Thoracic aorta (tissue), 2 donors: ENCODE data around the gene B4GALT2. TPM values are rescaled to one million over a fixed set of nuclear protein-coding genes. Genes with fewer than 3 reads are reported as not detected.

Source experiments
- ATAC-seq: fragments of 150-250 bp; one replicate; pipeline ENCODE4 v1.8.0; 2017; ENCODE audit warnings: low read depth; ENCODE audit not compliant: insufficient number of reproducible peaks, low FRiP score
- DNase-seq: peaks from one replicate; pipeline ENCODE4 v3.0.0-alpha.2; 2020; ENCODE audit warnings: low spot score
- H3K27ac ChIP-seq, 2 donors: fragments of 200-600 bp; sonication (generic); 1 replicate in 1 of 2; 2 replicates in 1 of 2; pipeline ENCODE4 v1.5.1; 2016; ENCODE audit warnings: mild to moderate bottlenecking in 2 of 2, moderate library complexity in 2 of 2
- H3K27me3 ChIP-seq: fragments of 200-600 bp; sonication (generic); replicated peaks from 2 replicates; pipeline ENCODE4 v1.6.0; 2016; ENCODE audit warnings: mild to moderate bottlenecking; ENCODE audit not compliant: insufficient read depth
- H3K36me3 ChIP-seq: fragments of 200-600 bp; sonication (generic); one replicate; pipeline ENCODE4 v1.5.1; 2016
- H3K4me1 ChIP-seq, 2 donors: fragments of 200-600 bp; sonication (generic); 1 replicate in 1 of 2; 2 replicates in 1 of 2; pipeline versions ENCODE4 v1.5.1 to v1.6.0; 2016; ENCODE audit warnings: low read depth in 2 of 2, mild to moderate bottlenecking in 1 of 2; ENCODE audit not compliant: control insufficient read depth in 1 of 2
- H3K4me3 ChIP-seq: fragments of 200-600 bp; sonication (generic); 2 replicates; pipeline ENCODE4 v1.5.1; 2016; ENCODE audit warnings: mild to moderate bottlenecking
- H3K9me3 ChIP-seq: fragments of 200-600 bp; sonication (generic); 2 replicates; pipeline ENCODE4 v1.5.1; 2016
- CTCF ChIP-seq: fragments of 200-600 bp; sonication (generic); IDR thresholded peaks from one replicate; pipeline ENCODE4 v1.5.1; 2019; ENCODE audit warnings: antibody characterized with exemption
- total RNA-seq, 2 donors: library from RNA; depleted of rRNA; stranded (reverse); fragments of >200 nt; gene quantifications; one replicate each; pipeline versions ENCODE4 v1.1.0 to v1.2.3, GENCODE V29; 2016

B4GALT2 gene
- total RNA-seq, 2 donors from 2014 or later: 34.8 to 51.6 TPM

- Histone ChIP-seq H3K27ac (no peak overlapping the region), H3K9me3 (no peaks in the 10 kb centered on the region), H3K4me3 (no peak overlapping the region), H3K4me1 (peaks cover 5 to 18% of the 10 kb centered on the region in 2 donors), H3K27me3 (no peaks in the 10 kb centered on the region), H3K36me3 (peaks cover 13% of the 10 kb centered on the region)
- no peak for DNase-seq
- no peak for ATAC-seq
- TF ChIP-seq CTCF: no peak
Observed at GRCh38 chr1:44000122-44000665, 21.2 kb downstream of the B4GALT2 start.

GRCh38 chr1:44002165-44002564 is 23.2 kb downstream of the B4GALT2 start:
- H3K27me3 ChIP-seq: no peaks in the 10 kb centered on the region
- no peak for ATAC-seq
- TF ChIP-seq CTCF: no peak
- no peaks in the 10 kb centered on the region for H3K9me3 ChIP-seq
- peaks cover 0 to 9% of the 10 kb centered on the region in 2 donors for H3K4me1 ChIP-seq
- DNase-seq: no peak
- no peak overlapping the region for H3K4me3 ChIP-seq
- H3K27ac ChIP-seq: no peak overlapping the region
- peaks cover 13% of the 10 kb centered on the region for H3K36me3 ChIP-seq

- Histone ChIP-seq H3K27me3 (no peaks in the 10 kb centered on the region), H3K4me3 (no peak overlapping the region), H3K36me3 (peaks cover 13% of the 10 kb centered on the region), H3K4me1 (peaks cover 0 to 4% of the 10 kb centered on the region in 2 donors), H3K27ac (no peak overlapping the region), H3K9me3 (no peaks in the 10 kb centered on the region)
- ATAC-seq (no peak), DNase-seq (no peak)
- TF ChIP-seq CTCF: peak; percentile 12
Observed at GRCh38 chr1:44002606-44003157, 23.7 kb downstream of the B4GALT2 start.

GRCh38 chr1:44008259-44008658 is 29.2 kb downstream of the B4GALT2 start:
- Histone ChIP-seq H3K9me3 (no peaks in the 10 kb centered on the region), H3K4me1 (peaks cover 0 to 21% of the 10 kb centered on the region in 2 donors), H3K4me3 (no peak overlapping the region), H3K36me3 (no peaks in the 10 kb centered on the region), H3K27me3 (no peaks in the 10 kb centered on the region), H3K27ac (no peak overlapping the region)
- TF ChIP-seq CTCF: no peak
- DNase-seq (no peak), ATAC-seq (no peak)

- TF ChIP-seq CTCF: no peak
- peaks cover 24 to 46% of the 10 kb centered on the region in 2 donors for H3K4me1 ChIP-seq
- H3K36me3 ChIP-seq: no peaks in the 10 kb centered on the region
- no peak overlapping the region for H3K4me3 ChIP-seq
- no peak overlapping the region for H3K27ac ChIP-seq
- no peak for DNase-seq
- H3K27me3 ChIP-seq: no peaks in the 10 kb centered on the region
- H3K9me3 ChIP-seq: no peaks in the 10 kb centered on the region
- ATAC-seq: no peak
Observed at GRCh38 chr1:44010935-44011471, 32.0 kb downstream of the B4GALT2 start.
